K562 (cell line): ENCODE data around the gene KRT38. TPM values are rescaled to one million over a fixed set of nuclear protein-coding genes. Genes with fewer than 3 reads are reported as not detected.

Experiments used
- ATAC-seq: fragments of 200-7000 bp; cut with Tn5 transposase; 3 replicates; pipeline ENCODE4 v1.9.1; 2020; ENCODE audit warnings: moderate library complexity
- BruUV-seq: library from RNA; stranded (reverse); fragments of 400-500 nt; replicated peaks from 2 replicates; lab custom pipeline; 2021; lab: Mats Ljungman, UMichigan
- CTCF ChIA-PET: fragments of 300-600 bp; formaldehyde crosslinking; extraction: SDS; loops from one replicate; lab custom pipeline; 2021; ENCODE audit warnings: low intra/inter-chr PET ratio; lab: Yijun Ruan, JAX
- POLR2A ChIA-PET: fragments of 300-600, 350-650 bp; sonication (Branson Sonifier 250); formaldehyde crosslinking; extraction: SDS; loops from one replicate; lab custom pipeline; 2021; ENCODE audit warnings: antibody characterized with exemption, inconsistent platforms; lab: Yijun Ruan, JAX
- DNase-seq, 4 experiments: peaks; one replicate each; pipeline versions ENCODE4 v3.0.0 to v3.0.0-alpha.2; 2011 to 2018; ENCODE audit warnings: low spot score in 3 of 4, mixed read lengths in 3 of 4; ENCODE audit errors: extremely low read depth in 1 of 4
- FAIRE-seq: peaks from 2 replicates; lab custom pipeline; 2011; peaks lifted over from hg19 to GRCh38; lab: Jason Lieb, UNC
- H2AFZ ChIP-seq: 2 replicates; pipeline ENCODE4 v1.6.0; 2011; ENCODE audit warnings: low read depth, low read length, control low read depth, inconsistent platforms
- H3K27ac ChIP-seq: fragments of 200-600 bp; 3 replicates; pipeline ENCODE4 v1.8.0; 2011; ENCODE audit warnings: low read depth, mild to moderate bottlenecking, control low read depth, inconsistent platforms, low read length, moderate library complexity, mixed read lengths; ENCODE audit errors: extremely low read depth
- H3K27me3 ChIP-seq, 2 experiments: fragments of 300-600 bp in 1 of 2; 2 replicates in 1 of 2; 3 replicates in 1 of 2; pipeline versions ENCODE4 v1.6.0 to v1.8.0; 2011; ENCODE audit warnings: inconsistent platforms in 2 of 2, low read length in 2 of 2, mild to moderate bottlenecking in 1 of 2, mixed read lengths in 1 of 2, moderate library complexity in 1 of 2; ENCODE audit not compliant: control insufficient read depth in 2 of 2, insufficient read depth in 2 of 2
- H3K36me3 ChIP-seq: fragments of 300-600 bp; 3 replicates; pipeline ENCODE4 v1.8.0; 2011; ENCODE audit warnings: mild to moderate bottlenecking, low read length, inconsistent platforms; ENCODE audit not compliant: control insufficient read depth, insufficient read depth
- H3K4me1 ChIP-seq, 2 experiments: fragments of 200-600 bp in 1 of 2; replicated peaks in 1 of 2; 2 replicates in 1 of 2; 3 replicates in 1 of 2; pipeline versions ENCODE4 v1.5.1 to v1.8.0; 2011; ENCODE audit warnings: inconsistent platforms in 2 of 2, low read length in 2 of 2, mild to moderate bottlenecking in 1 of 2, mixed read lengths in 1 of 2, moderate library complexity in 1 of 2; ENCODE audit not compliant: control insufficient read depth in 2 of 2, insufficient read depth in 2 of 2
- H3K4me2 ChIP-seq: 2 replicates; pipeline ENCODE4 v1.6.1; 2011; ENCODE audit warnings: low read length, control low read depth, inconsistent platforms, mixed read lengths; ENCODE audit not compliant: insufficient read depth
- H3K4me3 ChIP-seq: fragments of 200-600 bp; sonication (generic), shearing (Covaris generic); 2 replicates; pipeline ENCODE4 v1.5.1; 2016; ENCODE audit warnings: control low read depth, inconsistent platforms
- H3K79me2 ChIP-seq: fragments of 200-600 bp; 3 replicates; pipeline ENCODE4 v1.8.0; 2011; ENCODE audit warnings: low read length, inconsistent platforms; ENCODE audit not compliant: control insufficient read depth, insufficient read depth
- H3K9ac ChIP-seq, 2 experiments: 2 replicates each; pipeline versions ENCODE4 v1.6.0 to v1.6.1; 2011; ENCODE audit warnings: low read depth in 2 of 2, low read length in 2 of 2, control low read depth in 1 of 2, inconsistent platforms in 1 of 2, mild to moderate bottlenecking in 1 of 2, mixed read lengths in 1 of 2; ENCODE audit not compliant: insufficient read depth in 1 of 2
- H3K9me1 ChIP-seq: one replicate; pipeline ENCODE4 v1.6.0; 2011; ENCODE audit warnings: inconsistent platforms, mild to moderate bottlenecking, low read length, moderate library complexity; ENCODE audit not compliant: control insufficient read depth, insufficient read depth
- H3K9me3 ChIP-seq: replicated peaks from 2 replicates; pipeline ENCODE4 v1.5.1; 2011; ENCODE audit warnings: low read depth, low read length, inconsistent platforms; ENCODE audit not compliant: control insufficient read depth, insufficient read depth
- H4K20me1 ChIP-seq: replicated peaks from 2 replicates; pipeline ENCODE4 v1.6.1; 2011; ENCODE audit warnings: low read length, inconsistent platforms, mixed read lengths; ENCODE audit not compliant: control insufficient read depth, insufficient read depth
- CBX8 ChIP-seq: fragments of 200-600 bp; sonication (generic); IDR thresholded peaks from 2 replicates; pipeline ENCODE4 v1.6.1; 2012; ENCODE audit warnings: borderline replicate concordance, mixed run types, low read depth, mild to moderate bottlenecking, moderate library complexity, mixed read lengths, low read length, control low read depth, inconsistent platforms; ENCODE audit not compliant: poor library complexity, severe bottlenecking; ENCODE audit errors: extremely low read depth
- EGR1 ChIP-seq: fragments of 450-650 bp; conservative IDR thresholded peaks from 2 replicates; pipeline ENCODE4 v1.6.1; 2017; ENCODE audit warnings: mild to moderate bottlenecking
- EZH2 ChIP-seq: IDR thresholded peaks from 2 replicates; pipeline ENCODE4 v1.6.1; 2012; ENCODE audit warnings: low read depth, mild to moderate bottlenecking, inconsistent platforms, low read length, borderline replicate concordance
- HBP1 ChIP-seq: fragments of 450-650 bp; formaldehyde crosslinking; IDR thresholded peaks from 2 replicates; pipeline ENCODE4 v1.4.0; 2022; ENCODE audit warnings: missing genetic modification characterization
- HMGXB4 ChIP-seq: sonication (generic); formaldehyde crosslinking; IDR thresholded peaks from 2 replicates; pipeline ENCODE4 v1.8.1; 2023; ENCODE audit warnings: mild to moderate bottlenecking, missing genetic modification reagents
- HOXB6 ChIP-seq: fragments of 250-450 bp; sonication (Bioruptor Pico); IDR thresholded peaks from 2 replicates; pipeline ENCODE4 v1.5.1; 2022; ENCODE audit warnings: mild to moderate bottlenecking, borderline replicate concordance
- KLF13 ChIP-seq: fragments of 450-650 bp; IDR thresholded peaks from 2 replicates; pipeline ENCODE4 v1.6.1; 2016; ENCODE audit warnings: missing genetic modification characterization, low read depth, mild to moderate bottlenecking, missing compliant biosample characterization, moderate library complexity, borderline replicate concordance
- MTA2 ChIP-seq: fragments of 450-650 bp; IDR thresholded peaks from 2 replicates; pipeline ENCODE4 v1.6.1; 2016; ENCODE audit warnings: low read depth
- PHF20 ChIP-seq: fragments of 450-650 bp; IDR thresholded peaks from 2 replicates; pipeline ENCODE4 v1.6.1; 2018; ENCODE audit not compliant: partially characterized antibody
- SETDB1 ChIP-seq: IDR thresholded peaks from one replicate; pipeline ENCODE4 v1.6.1; 2012; ENCODE audit warnings: low read length, control low read depth, inconsistent platforms
- SIN3A ChIP-seq, 2 experiments: fragments of 150-350 bp in 1 of 2; IDR thresholded peaks; 2 replicates each; pipeline ENCODE4 v1.6.1; 2011 to 2016; ENCODE audit warnings: borderline replicate concordance in 2 of 2, low read depth in 2 of 2, low read length in 2 of 2, mild to moderate bottlenecking in 2 of 2, moderate library complexity in 2 of 2; ENCODE audit not compliant: control insufficient read depth in 1 of 2
- SNAPC5 ChIP-seq: fragments of 250-450 bp; sonication (Bioruptor Pico); IDR thresholded peaks from 2 replicates; pipeline ENCODE4 v1.8.0; 2021; ENCODE audit warnings: moderate library complexity, mild to moderate bottlenecking, inconsistent platforms
- TEAD1 ChIP-seq, 2 experiments: fragments of 450-650 bp in 1 of 2; sonication (generic) in 1 of 2; formaldehyde crosslinking; IDR thresholded peaks; 2 replicates each; pipeline versions ENCODE4 v1.4.0 to v1.8.0; 2020 to 2022; ENCODE audit warnings: mild to moderate bottlenecking in 2 of 2, missing genetic modification reagents in 1 of 2
- ZBTB1 ChIP-seq: sonication (generic); formaldehyde crosslinking; IDR thresholded peaks from 2 replicates; pipeline ENCODE4 v1.8.1; 2023; ENCODE audit warnings: missing genetic modification reagents, low read depth, mild to moderate bottlenecking, borderline replicate concordance
- ZNF146 ChIP-seq: IDR thresholded peaks from one replicate; pipeline ENCODE4 v1.6.1; 2018; ENCODE audit warnings: missing compliant biosample characterization; ENCODE audit not compliant: unreplicated experiment
- WGBS: fragments of 100-300 bp; shearing (Covaris generic); methylation state at CpG from one replicate; pipeline ENCODE4 v1.1.6; 2016; ENCODE audit warnings: low coverage, mixed read lengths; ENCODE audit not compliant: insufficient coverage; ENCODE audit errors: missing lambda C conversion rate; 5-methylcytosine and 5-hydroxymethylcytosine counted together
- in situ Hi-C: fragments of 300-500 bp; cut with MboI; formaldehyde crosslinking; loops from 4 replicates; pipeline ENCODE4 v1.15.0; 2018; ENCODE audit warnings: inconsistent platforms, mixed read lengths
- intact Hi-C: fragments of 100-400 bp; cut with micrococcal nuclease; formaldehyde crosslinking; loops from 2 replicates; pipeline ENCODE4 v1.14.2; 2022
- polyA plus RNA-seq, 8 experiments: library from polyadenylated mRNA; depleted of rRNA in 4 of 8; stranded (reverse) in 5 of 8; unstranded in 3 of 8; fragments of >200 nt; fragmentation: Nextera tagmentation in 2 of 8; fragmentation: Illumina TruSeq in 1 of 8; extraction: Ambion mirVana in 2 of 8; extraction: Trizol in 1 of 8; gene quantifications; 2 replicates each; pipeline versions ENCODE4 v1.2.1 to v1.2.3, GENCODE V29; 2011 to 2014; ENCODE audit warnings: inconsistent platforms in 1 of 8, missing spikeins in 1 of 8
- total RNA-seq, 7 experiments: library from RNA; depleted of rRNA in 6 of 7; stranded (reverse); fragments of >200 nt in 6 of 7; fragmentation: Illumina TruSeq in 2 of 7; extraction: Trizol in 2 of 7; gene quantifications; 2 replicates each; pipeline versions ENCODE4 v1.2.1 to v1.2.3, GENCODE V29; 2011 to 2021; ENCODE audit warnings: low replicate concordance in 1 of 7

The KRT38 gene
- total and polyA plus RNA-seq, 9 of the 15 experiments (the other 6 are each of a cell fraction or from before 2014, with no cell fraction given) = not detected

- Histone ChIP-seq H3K36me3 (no peaks in the 10 kb centered on the region), H3K9ac (no peak overlapping the region), H3K27ac (no peak overlapping the region), H4K20me1 (no peaks in the 10 kb centered on the region), H3K79me2 (no peaks in the 10 kb centered on the region), H3K4me2 (no peak overlapping the region), H3K27me3 (peaks cover 4 to 41% of the 10 kb centered on the region in 2 experiments), H3K4me3 (no peak overlapping the region), H3K9me3 (no peaks in the 10 kb centered on the region), H2AFZ (no peak overlapping the region), H3K4me1 (no peaks in the 10 kb centered on the region), H3K9me1 (no peaks in the 10 kb centered on the region)
- in situ Hi-C loops (no loop called here), intact Hi-C loops (no loop called here)
- POLR2A ChIA-PET = no interaction called here
- no TSS peak for BruUV-seq
- no peak for ATAC-seq
- FAIRE-seq = no peak
- no peak for DNase-seq
- WGBS = 2% methylated on average over 7 of the region's 7 CpGs
- CTCF ChIA-PET = no interaction called here
- TF ChIP-seq ZNF146 (CRISPR knock-in tag) (no peak), CBX8 (no peak), SNAPC5 (CRISPR knock-in tag) (no peak), HOXB6 (no peak), SETDB1 (no peak), TEAD1 (CRISPR knock-in tag; IDR thresholded peaks at IDR 0.05) (no peak), SIN3A (IDR thresholded peaks at IDR 0.05; ENCODE audit: borderline replicate concordance in 2 of 2, control insufficient read depth in 1 of 2, low read depth in 2 of 2, low read length in 2 of 2) (no peak), PHF20 (no peak), EGR1 (no peak), MTA2 (no peak), KLF13 (no peak), HBP1 (CRISPR knock-in tag) (no peak), HMGXB4 (CRISPR knock-in tag) (no peak), ZBTB1 (no peak), EZH2 (no peak)
Measured at GRCh38 chr17:41396340-41396739, 44.4 kb downstream of the KRT38 start.
